GM12801 (cell line): ENCODE measurements around the gene FNDC7.

Source experiments
- CTCF ChIP-seq: IDR thresholded peaks from one replicate; pipeline ENCODE4 v1.5.1; 2011; ENCODE audit warnings: control low read depth; ENCODE audit not compliant: insufficient read length; ENCODE audit errors: extremely low read depth

Gene FNDC7

GRCh38 chr1:108704496-108704895, 8.2 kb upstream of the FNDC7 start:
- TF ChIP-seq CTCF = no peak

- no peak for TF ChIP-seq CTCF
Measured at GRCh38 chr1:108706643-108707042, 6.1 kb upstream of the FNDC7 start.

- no peak for TF ChIP-seq CTCF
Measured at GRCh38 chr1:108708691-108709660, 3.7 kb upstream of the FNDC7 start.

- TF ChIP-seq CTCF = no peak
Measured at GRCh38 chr1:108715932-108716331, 3.2 kb downstream of the FNDC7 start.

- no peak for TF ChIP-seq CTCF
Measured at GRCh38 chr1:108716437-108717230, 3.9 kb downstream of the FNDC7 start.

GRCh38 chr1:108717774-108718316, 5.1 kb downstream of the FNDC7 start:
- no peak for TF ChIP-seq CTCF
